Epithelial cell of proximal tubule (primary cell): ENCODE measurements around the gene STARD5. TPM values are rescaled to one million over a fixed set of nuclear protein-coding genes. Genes with fewer than 3 reads are reported as not detected.

Experiments used
- DNase-seq: peaks from one replicate; pipeline ENCODE4 v3.0.0-alpha.2; 2011; ENCODE audit warnings: low read depth
- H3K4me3 ChIP-seq: 2 replicates; pipeline ENCODE4 v1.5.1; 2011; ENCODE audit warnings: low read depth, mild to moderate bottlenecking, low read length
- total RNA-seq: library from RNA; depleted of rRNA; stranded (reverse); fragments of >200 nt; gene quantifications from 2 replicates; pipeline ENCODE4 v1.2.3, GENCODE V29; 2015
- TF ChIP-seq, protein P1 (sequence below): conservative IDR thresholded peaks from 2 replicates; pipeline ENCODE4 v1.5.1; 2012; ENCODE audit warnings: low read depth, mild to moderate bottlenecking, low read length

STARD5 gene
- total RNA-seq, 1 donor from 2014 or later = 0.63 TPM

GRCh38 chr15:81274931-81275707 is 48.8 kb downstream of the STARD5 start:
- TF ChIP-seq, protein P1, sequence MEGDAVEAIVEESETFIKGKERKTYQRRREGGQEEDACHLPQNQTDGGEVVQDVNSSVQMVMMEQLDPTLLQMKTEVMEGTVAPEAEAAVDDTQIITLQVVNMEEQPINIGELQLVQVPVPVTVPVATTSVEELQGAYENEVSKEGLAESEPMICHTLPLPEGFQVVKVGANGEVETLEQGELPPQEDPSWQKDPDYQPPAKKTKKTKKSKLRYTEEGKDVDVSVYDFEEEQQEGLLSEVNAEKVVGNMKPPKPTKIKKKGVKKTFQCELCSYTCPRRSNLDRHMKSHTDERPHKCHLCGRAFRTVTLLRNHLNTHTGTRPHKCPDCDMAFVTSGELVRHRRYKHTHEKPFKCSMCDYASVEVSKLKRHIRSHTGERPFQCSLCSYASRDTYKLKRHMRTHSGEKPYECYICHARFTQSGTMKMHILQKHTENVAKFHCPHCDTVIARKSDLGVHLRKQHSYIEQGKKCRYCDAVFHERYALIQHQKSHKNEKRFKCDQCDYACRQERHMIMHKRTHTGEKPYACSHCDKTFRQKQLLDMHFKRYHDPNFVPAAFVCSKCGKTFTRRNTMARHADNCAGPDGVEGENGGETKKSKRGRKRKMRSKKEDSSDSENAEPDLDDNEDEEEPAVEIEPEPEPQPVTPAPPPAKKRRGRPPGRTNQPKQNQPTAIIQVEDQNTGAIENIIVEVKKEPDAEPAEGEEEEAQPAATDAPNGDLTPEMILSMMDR = peak; percentile 86
- H3K4me3 ChIP-seq = no peak overlapping the region
- DNase-seq = no peak

DNA sequence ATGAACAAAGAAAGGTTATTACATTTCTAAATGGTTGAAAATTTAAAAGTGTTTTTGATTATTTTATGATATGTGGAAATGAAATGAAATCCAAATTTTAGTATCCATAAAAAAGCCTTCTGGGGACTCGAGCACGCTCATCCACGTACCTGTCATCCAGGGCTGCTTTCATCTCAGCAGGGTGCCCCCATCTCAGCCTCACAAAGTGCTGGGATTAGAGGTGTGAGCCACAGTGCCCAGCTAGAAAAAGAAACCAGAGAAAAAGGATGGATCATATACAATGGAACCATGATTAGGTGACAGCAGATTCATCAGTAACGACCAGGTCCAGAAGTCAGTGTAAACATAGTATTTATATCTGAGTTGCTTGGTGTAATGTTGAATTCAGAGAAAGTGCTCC is 49.7 kb downstream of the STARD5 start:
- TF ChIP-seq, protein P1 = no peak
- no peak for DNase-seq
- no peak overlapping the region for H3K4me3 ChIP-seq

DNA sequence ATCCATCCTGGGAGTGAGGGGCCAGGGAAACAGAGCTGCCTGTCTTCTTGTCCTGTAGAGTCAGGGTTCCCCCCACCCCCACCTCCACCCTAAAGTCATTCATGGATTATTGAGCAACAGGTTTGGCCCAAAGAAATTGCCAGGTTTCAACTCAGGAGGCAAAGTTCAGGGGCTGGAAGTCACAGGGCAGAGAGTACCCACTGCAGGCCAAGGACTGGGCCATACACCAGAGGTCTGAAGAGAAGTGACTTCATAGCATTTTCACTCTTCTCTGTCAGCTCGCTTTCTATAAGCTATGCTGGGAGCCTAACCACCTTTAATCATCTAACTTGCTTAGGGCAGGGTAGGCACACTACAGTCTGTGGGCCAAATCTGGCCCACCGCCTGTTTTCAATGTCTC is 50.1 kb downstream of the STARD5 start:
- no peak for DNase-seq
- TF ChIP-seq, protein P1 = no peak
- no peak overlapping the region for H3K4me3 ChIP-seq

GRCh38 chr15:81273200-81273599 is 50.7 kb downstream of the STARD5 start:
- TF ChIP-seq, protein P1 = no peak
- no peak for DNase-seq
- H3K4me3 ChIP-seq = no peak overlapping the region

DNA sequence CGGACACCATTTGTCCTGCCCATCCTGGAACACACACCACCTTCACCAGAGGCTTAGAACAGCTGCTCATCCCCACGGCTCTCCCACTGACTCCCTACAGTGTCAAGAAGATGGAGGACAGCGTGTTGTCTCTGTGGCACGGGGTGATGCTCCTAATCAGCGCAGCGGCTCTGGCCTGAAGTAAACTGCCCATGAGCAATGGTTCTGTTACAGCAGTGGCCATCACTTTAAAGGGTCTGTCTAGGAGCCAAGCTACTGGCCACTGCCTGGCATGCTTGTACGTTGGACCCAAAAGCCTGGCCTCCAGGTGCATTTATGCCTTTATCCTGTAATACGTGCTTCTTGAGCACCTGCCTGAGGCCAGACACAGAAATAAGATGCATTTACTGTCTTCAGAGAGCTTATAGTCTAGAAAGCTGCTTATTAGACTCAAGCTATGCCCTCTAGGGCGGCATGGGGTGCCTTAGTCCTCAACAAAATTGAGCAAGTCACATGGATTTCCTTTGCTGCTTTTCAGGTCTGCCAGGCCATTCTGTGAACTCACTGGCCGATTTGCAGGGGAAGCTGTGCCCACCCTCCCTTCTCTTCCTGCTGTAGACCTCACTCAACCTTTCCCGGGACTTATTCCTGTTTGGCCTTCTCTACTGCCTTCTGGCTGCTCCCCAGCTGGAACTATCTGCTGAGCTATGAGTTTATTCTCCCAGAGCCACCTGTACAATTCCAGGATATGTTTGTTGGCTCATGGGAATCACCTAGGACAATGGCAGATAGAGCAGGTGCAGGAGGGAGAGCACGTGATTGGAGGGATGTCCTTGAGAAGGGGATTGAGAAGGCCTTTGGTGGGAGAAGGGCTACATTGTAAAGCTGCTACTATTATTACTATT is 51.9 kb downstream of the STARD5 start:
- no peak for DNase-seq
- TF ChIP-seq, protein P1 = no peak
- H3K4me3 ChIP-seq = no peak overlapping the region

GRCh38 chr15:81270781-81271491 is 53.0 kb downstream of the STARD5 start:
- no peak overlapping the region for H3K4me3 ChIP-seq
- no peak for DNase-seq
- TF ChIP-seq, protein P1 = no peak
